GM12872 (cell line): Measurements from ENCODE around the gene KIT.

Source experiments
- TF ChIP-seq, protein P1 (sequence below): IDR thresholded peaks from 3 replicates; pipeline ENCODE4 v1.5.1; 2011; ENCODE audit warnings: low read depth, mild to moderate bottlenecking, low read length, moderate library complexity; ENCODE audit not compliant: insufficient read depth

KIT gene

GRCh38 chr4:54657551-54658251 is at the start of gene KIT:
Gene KIT (plus strand): TSS chr4:54657957. CDS start chr4:54658015, 58 bp downstream.
- TF ChIP-seq, protein P1, sequence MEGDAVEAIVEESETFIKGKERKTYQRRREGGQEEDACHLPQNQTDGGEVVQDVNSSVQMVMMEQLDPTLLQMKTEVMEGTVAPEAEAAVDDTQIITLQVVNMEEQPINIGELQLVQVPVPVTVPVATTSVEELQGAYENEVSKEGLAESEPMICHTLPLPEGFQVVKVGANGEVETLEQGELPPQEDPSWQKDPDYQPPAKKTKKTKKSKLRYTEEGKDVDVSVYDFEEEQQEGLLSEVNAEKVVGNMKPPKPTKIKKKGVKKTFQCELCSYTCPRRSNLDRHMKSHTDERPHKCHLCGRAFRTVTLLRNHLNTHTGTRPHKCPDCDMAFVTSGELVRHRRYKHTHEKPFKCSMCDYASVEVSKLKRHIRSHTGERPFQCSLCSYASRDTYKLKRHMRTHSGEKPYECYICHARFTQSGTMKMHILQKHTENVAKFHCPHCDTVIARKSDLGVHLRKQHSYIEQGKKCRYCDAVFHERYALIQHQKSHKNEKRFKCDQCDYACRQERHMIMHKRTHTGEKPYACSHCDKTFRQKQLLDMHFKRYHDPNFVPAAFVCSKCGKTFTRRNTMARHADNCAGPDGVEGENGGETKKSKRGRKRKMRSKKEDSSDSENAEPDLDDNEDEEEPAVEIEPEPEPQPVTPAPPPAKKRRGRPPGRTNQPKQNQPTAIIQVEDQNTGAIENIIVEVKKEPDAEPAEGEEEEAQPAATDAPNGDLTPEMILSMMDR, result no peak

- TF ChIP-seq, protein P1, result no peak
These were observed 48.4 kb upstream of the KIT start for GRCh38 chr4:54609310-54609709.

DNA sequence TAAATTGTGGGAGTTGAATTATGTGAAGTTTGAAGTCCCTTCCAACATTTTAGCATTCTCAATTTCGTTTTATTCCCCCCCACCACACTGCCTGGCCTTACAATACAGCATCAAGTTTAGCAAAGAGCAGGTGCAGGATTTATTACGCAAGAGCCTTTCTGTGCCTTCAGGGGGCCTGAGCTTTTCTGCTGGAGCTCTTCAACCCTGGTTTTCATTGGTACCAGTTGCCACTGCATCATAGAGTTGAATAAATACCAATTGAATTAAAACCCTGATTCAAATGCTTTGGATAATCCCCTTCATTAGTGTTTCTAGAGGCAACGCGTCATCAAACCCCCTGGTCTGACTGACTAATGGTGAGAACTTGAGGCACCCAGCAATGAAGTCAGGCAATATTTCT is 43.6 kb upstream of the KIT start:
- TF ChIP-seq, protein P1, result no peak

DNA sequence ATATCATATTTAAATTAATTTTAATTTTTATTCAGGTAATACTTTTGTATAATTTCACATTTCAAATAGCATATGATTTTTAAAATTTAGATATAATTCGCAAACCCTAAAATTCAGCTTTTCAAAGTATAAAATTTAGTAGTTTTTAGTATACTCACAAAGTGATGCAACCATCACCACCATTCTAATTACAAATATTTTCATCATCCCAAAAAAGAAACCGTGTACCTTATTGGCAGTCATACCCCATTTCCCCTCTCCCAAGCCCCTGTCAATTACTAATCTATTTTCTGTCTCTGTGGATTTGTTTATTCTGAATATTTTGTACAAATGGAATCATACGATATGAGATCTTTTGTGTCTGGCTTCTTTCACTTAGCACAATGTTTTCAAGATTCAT is 37.0 kb upstream of the KIT start:
- TF ChIP-seq, protein P1, result no peak

DNA sequence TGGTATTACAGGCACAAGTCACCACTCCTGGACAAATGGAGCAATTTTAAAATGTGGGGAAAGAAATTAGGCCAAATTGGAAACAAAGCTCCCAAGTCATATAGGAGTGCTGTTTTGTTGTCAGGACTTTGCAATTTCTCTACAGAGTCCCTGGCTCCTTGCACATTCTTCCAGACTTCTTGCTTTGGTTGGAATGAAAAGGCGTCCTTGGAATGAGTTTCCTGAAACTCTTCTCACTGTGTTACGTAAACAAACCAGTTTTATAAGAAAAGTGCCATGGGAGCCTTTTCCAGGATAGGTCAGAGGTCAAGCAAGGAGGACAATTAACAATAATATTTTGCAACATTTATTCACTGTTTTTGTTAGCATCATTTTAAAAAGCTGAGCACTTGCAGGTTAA is 32.4 kb upstream of the KIT start:
- TF ChIP-seq, protein P1, result no peak

- TF ChIP-seq, protein P1, result no peak
These were observed 31.6 kb upstream of the KIT start for GRCh38 chr4:54626113-54626512.

DNA sequence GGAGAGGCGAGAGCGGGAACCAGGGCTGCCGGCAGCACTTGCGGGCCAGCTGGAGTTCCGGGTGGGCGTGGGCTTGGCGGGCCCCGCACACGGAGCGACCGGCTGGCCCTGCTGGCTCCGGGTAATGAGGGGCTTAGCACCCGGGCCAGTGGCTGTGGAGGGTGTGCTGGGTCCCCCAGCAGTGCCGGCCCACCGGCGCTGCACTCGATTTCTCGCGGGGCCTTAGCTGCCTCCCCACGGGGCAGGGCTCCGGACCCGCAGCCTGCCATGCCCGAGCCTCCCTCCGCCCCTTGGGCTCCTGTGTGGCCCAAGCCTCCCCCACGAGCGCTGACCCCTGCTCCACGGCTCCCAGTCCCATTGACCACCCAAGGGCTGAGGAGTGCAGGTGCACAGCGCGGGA is 25.2 kb upstream of the KIT start:
- TF ChIP-seq, protein P1, result no peak
